OCI-LY7 (cell line): ENCODE results near the gene MPP7. TPM values are rescaled to one million over a fixed set of nuclear protein-coding genes. Genes with fewer than 3 reads are reported as not detected.

Experiments used
- BruUV-seq: library from RNA; stranded (reverse); fragments of 400-500 nt; replicated peaks from 2 replicates; lab custom pipeline; 2021; lab: Mats Ljungman, UMichigan
- CTCF ChIA-PET: fragments of 300-600 bp; sonication (Branson Sonifier 250); formaldehyde crosslinking; loops from one replicate; lab custom pipeline; 2022; ENCODE audit warnings: antibody characterized with exemption; ENCODE audit not compliant: unreplicated experiment; lab: Charles Lee
- POLR2A ChIA-PET: fragments of 300-600 bp; sonication (Branson Sonifier 250); formaldehyde crosslinking; loops from one replicate; lab custom pipeline; 2022; ENCODE audit warnings: antibody characterized with exemption; lab: Charles Lee
- DNase-seq: peaks from one replicate; pipeline ENCODE4 v3.0.0-alpha.2; 2015; ENCODE audit warnings: low spot score
- H2AFZ ChIP-seq: fragments of 200-600 bp; sonication (generic), shearing (Covaris generic); 2 replicates; pipeline ENCODE4 v1.6.1; 2014; ENCODE audit warnings: mild to moderate bottlenecking, antibody characterized with exemption, low read length, moderate library complexity
- H3K27ac ChIP-seq: fragments of 200-600 bp; sonication (generic); 2 replicates; pipeline ENCODE4 v1.5.1; 2014; ENCODE audit warnings: mixed run types, low read depth, mild to moderate bottlenecking, moderate library complexity, low read length, inconsistent platforms; ENCODE audit not compliant: poor library complexity, severe bottlenecking
- H3K36me3 ChIP-seq: fragments of 200-600 bp; sonication (generic); 2 replicates; pipeline ENCODE4 v1.6.1; 2014; ENCODE audit warnings: mild to moderate bottlenecking, antibody characterized with exemption, low read length, moderate library complexity, mixed read lengths; ENCODE audit not compliant: insufficient read depth
- H3K4me1 ChIP-seq: fragments of 200-600 bp; sonication (generic); 2 replicates; pipeline ENCODE4 v1.5.1; 2014; ENCODE audit warnings: mild to moderate bottlenecking, low read length; ENCODE audit not compliant: insufficient read depth, poor library complexity, severe bottlenecking
- H3K4me2 ChIP-seq: fragments of 200-600 bp; sonication (generic); 2 replicates; pipeline ENCODE4 v1.6.1; 2014; ENCODE audit warnings: mild to moderate bottlenecking, low read length
- H3K4me3 ChIP-seq: fragments of 200-600 bp; sonication (generic); 2 replicates; pipeline ENCODE4 v1.5.1; 2014; ENCODE audit warnings: mild to moderate bottlenecking, low read depth, low read length; ENCODE audit not compliant: poor library complexity, severe bottlenecking
- H3K79me2 ChIP-seq: fragments of 200-600 bp; sonication (generic); 2 replicates; pipeline ENCODE4 v1.6.1; 2016; ENCODE audit warnings: low read depth, mild to moderate bottlenecking, low read length, moderate library complexity, mixed read lengths; ENCODE audit not compliant: insufficient read depth
- H3K9me2 ChIP-seq: fragments of 200-600 bp; sonication (generic); 2 replicates; pipeline ENCODE4 v1.6.1; 2016; ENCODE audit warnings: mild to moderate bottlenecking, low read length, mixed read lengths; ENCODE audit not compliant: insufficient read depth
- H3K9me3 ChIP-seq: fragments of 200-600 bp; sonication (generic); 2 replicates; pipeline ENCODE4 v1.6.1; 2014; ENCODE audit warnings: mild to moderate bottlenecking, mixed run types, low read length, mixed read lengths
- H4K20me1 ChIP-seq: fragments of 200-600 bp; sonication (generic); 2 replicates; pipeline ENCODE4 v1.6.1; 2014; ENCODE audit warnings: mild to moderate bottlenecking, antibody characterized with exemption, low read length, moderate library complexity, mixed read lengths; ENCODE audit not compliant: insufficient read depth
- EZH2phosphoT487 ChIP-seq: fragments of 200-600 bp; sonication (generic); IDR thresholded peaks from 2 replicates; pipeline ENCODE4 v1.6.1; 2018; ENCODE audit warnings: low read depth, borderline replicate concordance, mild to moderate bottlenecking, mixed run types, antibody characterized with exemption, low read length, moderate library complexity, mixed read lengths
- intact Hi-C: fragments of 100-400 bp; cut with micrococcal nuclease; formaldehyde crosslinking; loops from one replicate; pipeline ENCODE4 v1.10.0; 2022; ENCODE audit not compliant: unreplicated experiment
- total RNA-seq, 2 experiments: library from RNA; depleted of rRNA in 1 of 2; stranded (reverse); fragments of >200 nt in 1 of 2; shearing (Covaris generic) in 1 of 2; gene quantifications; 2 replicates each; pipeline ENCODE4 v1.2.3, GENCODE V29; 2014 to 2022
- TF ChIP-seq, protein P1 (sequence below): fragments of 200-600 bp; sonication (generic); conservative IDR thresholded peaks from 2 replicates; pipeline ENCODE4 v1.5.1; 2014; ENCODE audit warnings: mild to moderate bottlenecking, antibody characterized with exemption, low read length, moderate library complexity, mixed read lengths

The MPP7 gene
- total RNA-seq, 2 experiments from 2014 or later = 15.0 to 19.6 TPM

- H4K20me1 ChIP-seq = no peaks in the 10 kb centered on the region
- no TSS peak for BruUV-seq
- H2AFZ ChIP-seq = peak overlapping the region; percentile 62
- no peaks in the 10 kb centered on the region for H3K9me3 ChIP-seq
- CTCF ChIA-PET = no interaction called here
- peaks cover 88% of the 10 kb centered on the region for H3K4me1 ChIP-seq
- peak overlapping the region; percentile 70 for H3K4me3 ChIP-seq
- H3K9me2 ChIP-seq = no peaks in the 10 kb centered on the region
- POLR2A ChIA-PET = interaction anchor here (0.8 to 6.9 kb wide), 4 partner anchors 10 to 34 kb away, joined by 3 to 43 read pairs (median 3); no protein-coding TSS in a partner anchor
- DNase-seq = peak; percentile 18
- H3K27ac ChIP-seq = peak overlapping the region; percentile 89
- H3K4me2 ChIP-seq = peak overlapping the region; percentile 85
- peaks cover 46% of the 10 kb centered on the region for H3K79me2 ChIP-seq
- TF ChIP-seq EZH2phosphoT487 = no peak
- TF ChIP-seq, protein P1, sequence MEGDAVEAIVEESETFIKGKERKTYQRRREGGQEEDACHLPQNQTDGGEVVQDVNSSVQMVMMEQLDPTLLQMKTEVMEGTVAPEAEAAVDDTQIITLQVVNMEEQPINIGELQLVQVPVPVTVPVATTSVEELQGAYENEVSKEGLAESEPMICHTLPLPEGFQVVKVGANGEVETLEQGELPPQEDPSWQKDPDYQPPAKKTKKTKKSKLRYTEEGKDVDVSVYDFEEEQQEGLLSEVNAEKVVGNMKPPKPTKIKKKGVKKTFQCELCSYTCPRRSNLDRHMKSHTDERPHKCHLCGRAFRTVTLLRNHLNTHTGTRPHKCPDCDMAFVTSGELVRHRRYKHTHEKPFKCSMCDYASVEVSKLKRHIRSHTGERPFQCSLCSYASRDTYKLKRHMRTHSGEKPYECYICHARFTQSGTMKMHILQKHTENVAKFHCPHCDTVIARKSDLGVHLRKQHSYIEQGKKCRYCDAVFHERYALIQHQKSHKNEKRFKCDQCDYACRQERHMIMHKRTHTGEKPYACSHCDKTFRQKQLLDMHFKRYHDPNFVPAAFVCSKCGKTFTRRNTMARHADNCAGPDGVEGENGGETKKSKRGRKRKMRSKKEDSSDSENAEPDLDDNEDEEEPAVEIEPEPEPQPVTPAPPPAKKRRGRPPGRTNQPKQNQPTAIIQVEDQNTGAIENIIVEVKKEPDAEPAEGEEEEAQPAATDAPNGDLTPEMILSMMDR = no peak
- H3K36me3 ChIP-seq = no peaks in the 10 kb centered on the region
- intact Hi-C loops = loop anchor here (1.0 to 5.0 kb wide), 2 partner anchors 36 to 200 kb away; partner anchors contain the start of gene WAC
Measured at GRCh38 chr10:28332726-28333125, 29.9 kb upstream of the MPP7 start.

DNA sequence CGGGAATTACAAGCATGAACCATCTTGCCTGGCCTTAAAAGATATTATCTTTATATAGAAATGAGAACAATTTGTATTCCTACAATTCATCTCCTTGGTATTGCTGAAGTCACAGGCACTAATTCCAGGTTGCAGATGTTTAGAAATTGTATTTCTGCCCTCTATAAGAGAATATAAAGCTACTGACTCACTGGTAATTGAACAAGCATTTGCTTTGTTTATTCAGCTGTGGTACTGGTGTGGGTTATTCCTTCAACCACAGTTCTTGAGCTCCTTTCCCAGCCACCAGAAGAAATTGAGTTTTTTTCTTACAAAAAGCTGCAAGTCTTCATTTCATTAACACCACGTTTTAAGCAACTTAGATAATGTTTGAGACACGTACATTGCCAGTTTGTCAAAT is 29.0 kb upstream of the MPP7 start:
- ChIA-PET POLR2A (interaction anchor here (0.7 to 6.9 kb wide), 10 partner anchors 8 to 75 kb away, joined by 3 to 43 read pairs (median 5); no protein-coding TSS in a partner anchor), CTCF (no interaction called here)
- Histone ChIP-seq H3K4me3 (peak overlapping the region; percentile 70), H4K20me1 (no peaks in the 10 kb centered on the region), H3K79me2 (peaks cover 52% of the 10 kb centered on the region), H3K36me3 (no peaks in the 10 kb centered on the region), H3K4me2 (peak overlapping the region; percentile 85), H3K27ac (peak overlapping the region; percentile 89), H3K9me3 (no peaks in the 10 kb centered on the region), H3K9me2 (no peaks in the 10 kb centered on the region), H3K4me1 (peaks cover 88% of the 10 kb centered on the region), H2AFZ (peak overlapping the region; percentile 62; the same call in 1 of the 2 replicates)
- no TSS peak for BruUV-seq
- peak; percentile 16 for DNase-seq
- TF ChIP-seq EZH2phosphoT487 = no peak
- TF ChIP-seq, protein P1 = no peak
- intact Hi-C loops = loop anchor here (5.0 kb wide), 1 partner anchor 200 kb away; the partner anchor contains the start of gene WAC

GRCh38 chr10:28331066-28331465 is 28.2 kb upstream of the MPP7 start:
- Histone ChIP-seq H3K36me3 (no peaks in the 10 kb centered on the region), H3K27ac (peak overlapping the region; percentile 45), H3K9me3 (no peaks in the 10 kb centered on the region), H2AFZ (no peak overlapping the region; the same call in 1 of the 2 replicates), H3K9me2 (no peaks in the 10 kb centered on the region), H3K4me1 (peaks cover 86% of the 10 kb centered on the region), H4K20me1 (no peaks in the 10 kb centered on the region), H3K4me2 (peak overlapping the region; percentile 85), H3K4me3 (peak overlapping the region; percentile 14), H3K79me2 (peaks cover 52% of the 10 kb centered on the region)
- POLR2A ChIA-PET = interaction anchor here (0.6 to 6.9 kb wide), 9 partner anchors 7 to 1474 kb away, joined by 3 to 43 read pairs (median 5); no protein-coding TSS in a partner anchor
- TF ChIP-seq EZH2phosphoT487 = no peak
- TF ChIP-seq, protein P1 = no peak
- no TSS peak for BruUV-seq
- CTCF ChIA-PET = no interaction called here
- DNase-seq = peak; percentile 43
- intact Hi-C loops = loop anchor here (5.0 kb wide), 1 partner anchor 201 kb away; the partner anchor contains the start of gene WAC
